Measurements from ENCODE around the gene ITGA1. TPM values are rescaled to one million over a fixed set of nuclear protein-coding genes. Genes with fewer than 3 reads are reported as not detected.

Gene ITGA1
- total and polyA plus RNA-seq, 2 donors = 53.9 to 303 TPM

- Histone ChIP-seq H3K4me1 (ENCODE audit: insufficient read depth) (no peaks in the 10 kb centered on the region), H3K27ac (ENCODE audit: low read depth) (no peak overlapping the region), H3K36me3 (ENCODE audit: insufficient read depth) (peaks cover 2% of the 10 kb centered on the region), H3K4me3 (ENCODE audit: low read depth, low read length) (no peak overlapping the region)
- 74% methylated on average over 5 of the region's 5 CpGs for WGBS
- no peak for DNase-seq (ENCODE audit: extremely low spot score)
These were observed 111.4 kb downstream of the ITGA1 start for GRCh38 chr5:52898961-52899680.

- no peak for DNase-seq (ENCODE audit: extremely low spot score)
- WGBS = 58% methylated on average over 2 of the region's 2 CpGs
- H3K27ac ChIP-seq (ENCODE audit: low read depth) = no peak overlapping the region
- H3K4me3 ChIP-seq (ENCODE audit: low read depth, low read length) = no peak overlapping the region
- H3K4me1 ChIP-seq (ENCODE audit: insufficient read depth) = no peaks in the 10 kb centered on the region
- no peaks in the 10 kb centered on the region for H3K36me3 ChIP-seq (ENCODE audit: insufficient read depth)
These were observed 115.4 kb downstream of the ITGA1 start for GRCh38 chr5:52903142-52903541.

GRCh38 chr5:52906343-52906742, 118.6 kb downstream of the ITGA1 start:
- 93% methylated on average over 1 of the region's 1 CpG for WGBS
- H3K27ac ChIP-seq (ENCODE audit: low read depth) = no peak overlapping the region
- H3K4me1 ChIP-seq (ENCODE audit: insufficient read depth) = no peaks in the 10 kb centered on the region
- no peak for DNase-seq (ENCODE audit: extremely low spot score)
- no peaks in the 10 kb centered on the region for H3K36me3 ChIP-seq (ENCODE audit: insufficient read depth)
- H3K4me3 ChIP-seq (ENCODE audit: low read depth, low read length) = no peak overlapping the region

GRCh38 chr5:52906845-52907244, 119.1 kb downstream of the ITGA1 start:
- no peaks in the 10 kb centered on the region for H3K4me1 ChIP-seq (ENCODE audit: insufficient read depth)
- H3K4me3 ChIP-seq (ENCODE audit: low read depth, low read length) = no peak overlapping the region
- 82% methylated on average over 4 of the region's 4 CpGs for WGBS
- no peak overlapping the region for H3K27ac ChIP-seq (ENCODE audit: low read depth)
- no peaks in the 10 kb centered on the region for H3K36me3 ChIP-seq (ENCODE audit: insufficient read depth)
- DNase-seq (ENCODE audit: extremely low spot score) = no peak

GRCh38 chr5:52909192-52909591, 121.5 kb downstream of the ITGA1 start:
- no peak overlapping the region for H3K27ac ChIP-seq (ENCODE audit: low read depth)
- H3K4me1 ChIP-seq (ENCODE audit: insufficient read depth) = no peaks in the 10 kb centered on the region
- no peak overlapping the region for H3K4me3 ChIP-seq (ENCODE audit: low read depth, low read length)
- 14% methylated on average over 1 of the region's 1 CpG for WGBS
- no peaks in the 10 kb centered on the region for H3K36me3 ChIP-seq (ENCODE audit: insufficient read depth)
- DNase-seq (ENCODE audit: extremely low spot score) = no peak

GRCh38 chr5:52910071-52910470, 122.4 kb downstream of the ITGA1 start:
- WGBS = 33% methylated on average over 8 of the region's 8 CpGs
- no peaks in the 10 kb centered on the region for H3K4me1 ChIP-seq (ENCODE audit: insufficient read depth)
- H3K27ac ChIP-seq (ENCODE audit: low read depth) = no peak overlapping the region
- H3K4me3 ChIP-seq (ENCODE audit: low read depth, low read length) = no peak overlapping the region
- DNase-seq (ENCODE audit: extremely low spot score) = no peak
- H3K36me3 ChIP-seq (ENCODE audit: insufficient read depth) = no peaks in the 10 kb centered on the region

- Histone ChIP-seq H3K4me1 (ENCODE audit: insufficient read depth) (no peaks in the 10 kb centered on the region), H3K4me3 (ENCODE audit: low read depth, low read length) (no peak overlapping the region), H3K36me3 (ENCODE audit: insufficient read depth) (no peaks in the 10 kb centered on the region), H3K27ac (ENCODE audit: low read depth) (no peak overlapping the region)
- no peak for DNase-seq (ENCODE audit: extremely low spot score)
- 10% methylated on average over 4 of the region's 4 CpGs for WGBS
These were observed 127.6 kb downstream of the ITGA1 start for GRCh38 chr5:52915176-52915875.

- no peak overlapping the region for H3K27ac ChIP-seq (ENCODE audit: low read depth)
- no peaks in the 10 kb centered on the region for H3K36me3 ChIP-seq (ENCODE audit: insufficient read depth)
- H3K4me1 ChIP-seq (ENCODE audit: insufficient read depth) = no peaks in the 10 kb centered on the region
- H3K4me3 ChIP-seq (ENCODE audit: low read depth, low read length) = no peak overlapping the region
- DNase-seq (ENCODE audit: extremely low spot score) = no peak
- WGBS = 84% methylated on average over 2 of the region's 2 CpGs
These were observed 133.2 kb downstream of the ITGA1 start for GRCh38 chr5:52920929-52921328.

- 57% methylated on average over 2 of the region's 2 CpGs for WGBS
These were observed 134.7 kb downstream of the ITGA1 start for GRCh38 chr5:52922384-52922783.

GRCh38 chr5:52924456-52924855, 136.7 kb downstream of the ITGA1 start:
- WGBS = 75% methylated on average over 8 of the region's 8 CpGs
- DNase-seq (ENCODE audit: extremely low spot score) = no peak
- Histone ChIP-seq H3K4me3 (ENCODE audit: low read depth, low read length) (no peak overlapping the region), H3K27ac (ENCODE audit: low read depth) (no peak overlapping the region), H3K36me3 (ENCODE audit: insufficient read depth) (no peaks in the 10 kb centered on the region), H3K4me1 (ENCODE audit: insufficient read depth) (no peaks in the 10 kb centered on the region)

More at GRCh38 chr5:52922384-52922783, 134.7 kb downstream of the ITGA1 start:
- H3K27ac ChIP-seq (ENCODE audit: low read depth) = no peak overlapping the region
- H3K4me1 ChIP-seq (ENCODE audit: insufficient read depth) = no peaks in the 10 kb centered on the region
- no peak for DNase-seq (ENCODE audit: extremely low spot score)
- H3K36me3 ChIP-seq (ENCODE audit: insufficient read depth) = no peaks in the 10 kb centered on the region
- no peak overlapping the region for H3K4me3 ChIP-seq (ENCODE audit: low read depth, low read length)

GRCh38 chr5:52925001-52925400, 137.3 kb downstream of the ITGA1 start:
- no peak for DNase-seq (ENCODE audit: extremely low spot score)
- H3K4me3 ChIP-seq (ENCODE audit: low read depth, low read length) = no peak overlapping the region
- no peak overlapping the region for H3K27ac ChIP-seq (ENCODE audit: low read depth)
- no peaks in the 10 kb centered on the region for H3K4me1 ChIP-seq (ENCODE audit: insufficient read depth)
- WGBS = 68% methylated on average over 5 of the region's 5 CpGs
- no peaks in the 10 kb centered on the region for H3K36me3 ChIP-seq (ENCODE audit: insufficient read depth)

GRCh38 chr5:52928689-52929088, 141.0 kb downstream of the ITGA1 start:
- Histone ChIP-seq H3K4me3 (ENCODE audit: low read depth, low read length) (no peak overlapping the region), H3K27ac (ENCODE audit: low read depth) (no peak overlapping the region), H3K4me1 (ENCODE audit: insufficient read depth) (no peaks in the 10 kb centered on the region), H3K36me3 (ENCODE audit: insufficient read depth) (no peaks in the 10 kb centered on the region)
- 35% methylated on average over 2 of the region's 2 CpGs for WGBS
- DNase-seq (ENCODE audit: extremely low spot score) = no peak

GRCh38 chr5:52938226-52938625, 150.5 kb downstream of the ITGA1 start:
- H3K36me3 ChIP-seq (ENCODE audit: insufficient read depth) = no peaks in the 10 kb centered on the region
- H3K4me3 ChIP-seq (ENCODE audit: low read depth, low read length) = no peak overlapping the region
- no peaks in the 10 kb centered on the region for H3K4me1 ChIP-seq (ENCODE audit: insufficient read depth)
- H3K27ac ChIP-seq (ENCODE audit: low read depth) = no peak overlapping the region
- no peak for DNase-seq (ENCODE audit: extremely low spot score)

- 95% methylated on average over 2 of the region's 2 CpGs for WGBS
- no peaks in the 10 kb centered on the region for H3K4me1 ChIP-seq (ENCODE audit: insufficient read depth)
- no peak overlapping the region for H3K27ac ChIP-seq (ENCODE audit: low read depth)
These were observed 155.6 kb downstream of the ITGA1 start for GRCh38 chr5:52943285-52943684.

More at GRCh38 chr5:52943285-52943684, 155.6 kb downstream of the ITGA1 start:
- no peak for DNase-seq (ENCODE audit: extremely low spot score)
- no peaks in the 10 kb centered on the region for H3K36me3 ChIP-seq (ENCODE audit: insufficient read depth)
- no peak overlapping the region for H3K4me3 ChIP-seq (ENCODE audit: low read depth, low read length)
